Gastrocnemius medialis (tissue), 4 donors: ENCODE data around the gene SYTL2. TPM values are rescaled to one million over a fixed set of nuclear protein-coding genes. Genes with fewer than 3 reads are reported as not detected.

ENCODE experiments used
- ATAC-seq, 2 donors: fragments of 150-250 bp; one replicate each; pipeline ENCODE4 v1.9.1; 2016
- DNase-seq, 2 donors: peaks; one replicate each; pipeline ENCODE4 v3.0.0-alpha.2; 2019
- H3K27ac ChIP-seq, 4 donors: fragments of 200-600 bp; sonication (generic); 1 replicate in 1 of 4; 2 replicates in 3 of 4; pipeline ENCODE4 v1.5.1; 2016 to 2018; ENCODE audit warnings: mild to moderate bottlenecking in 2 of 4, moderate library complexity in 1 of 4
- H3K27me3 ChIP-seq, 3 donors: fragments of 200-600 bp; sonication (generic) in 2 of 3; 1 replicate in 1 of 3; 2 replicates in 2 of 3; pipeline versions ENCODE4 v1.5.1 to v1.6.0; 2016 to 2019; ENCODE audit warnings: mild to moderate bottlenecking in 1 of 3, moderate library complexity in 1 of 3
- H3K36me3 ChIP-seq, 2 donors: fragments of 200-600 bp; sonication (generic) in 1 of 2; one replicate each; pipeline ENCODE4 v1.5.1; 2017 to 2018
- H3K4me1 ChIP-seq, 2 donors: fragments of 200-600 bp; sonication (generic) in 1 of 2; one replicate each; pipeline ENCODE4 v1.5.1; 2016 to 2017; ENCODE audit warnings: mild to moderate bottlenecking in 2 of 2
- H3K4me3 ChIP-seq, 4 donors: fragments of 200-600 bp; sonication (generic) in 3 of 4; 1 replicate in 1 of 4; 2 replicates in 3 of 4; pipeline ENCODE4 v1.5.1; 2016 to 2019; ENCODE audit warnings: mild to moderate bottlenecking in 2 of 4
- H3K9me3 ChIP-seq, 3 donors: fragments of 200-600 bp; sonication (generic) in 2 of 3; 1 replicate in 1 of 3; 2 replicates in 2 of 3; pipeline ENCODE4 v1.5.1; 2016 to 2019
- CTCF ChIP-seq, 5 experiments: fragments of 450-650 bp in 3 of 5; fragments of 200-600 bp in 2 of 5; sonication (generic) in 2 of 5; IDR thresholded peaks in 4 of 5; conservative IDR thresholded peaks in 1 of 5; 1 replicate in 4 of 5; 2 replicates in 1 of 5; pipeline ENCODE4 v1.5.1; 2016 to 2019; ENCODE audit warnings: antibody characterized with exemption in 5 of 5, mild to moderate bottlenecking in 3 of 5, moderate library complexity in 3 of 5
- POLR2A ChIP-seq, 2 donors: fragments of 450-650 bp; IDR thresholded peaks; one replicate each; pipeline ENCODE4 v1.6.1; 2017; ENCODE audit warnings: antibody characterized with exemption in 2 of 2, mild to moderate bottlenecking in 2 of 2, moderate library complexity in 2 of 2
- in situ Hi-C, 4 donors: fragments of 200-750 bp; cut with MboI; loops; one replicate each; pipeline versions ENCODE4 v1.15.0 to v1.8.0; 2017; ENCODE audit warnings: low sequenced_read_pairs in 4 of 4
- intact Hi-C: fragments of 100-400 bp; cut with DNase I; formaldehyde crosslinking; loops from one replicate; pipeline ENCODE4 v1.15.1; 2023; ENCODE audit warnings: low total_unique reads
- total RNA-seq, 4 donors: library from RNA; depleted of rRNA; stranded (reverse); fragments of >200 nt; gene quantifications; one replicate each; pipeline versions ENCODE4 v1.1.0 to v1.2.3, GENCODE V29; 2016

The SYTL2 gene
- total RNA-seq, 4 donors from 2014 or later: 0.97 to 11.9 (median 2.7) TPM

GRCh38 chr11:85705800-85706199, 105.1 kb downstream of the SYTL2 start:
- intact Hi-C loops (no loop called here), in situ Hi-C loops (no loop called here)
- Histone ChIP-seq H3K9me3 (no peaks in the 10 kb centered on the region), H3K36me3 (no peaks in the 10 kb centered on the region), H3K4me1 (no peaks in the 10 kb centered on the region), H3K4me3 (no peak overlapping the region), H3K27ac (no peak overlapping the region), H3K27me3 (no peaks in the 10 kb centered on the region)
- ATAC-seq (no peak), DNase-seq (no peak)
- TF ChIP-seq POLR2A (IDR thresholded peaks at IDR 0.05): no peak
- TF ChIP-seq CTCF (IDR thresholded peaks at IDR 0.05 in 4 of 5, conservative IDR thresholded peaks at IDR 0.05 in 1 of 5): no peak

GRCh38 chr11:85704967-85705366, 106.0 kb downstream of the SYTL2 start:
- Histone ChIP-seq H3K9me3 (no peaks in the 10 kb centered on the region), H3K36me3 (no peaks in the 10 kb centered on the region), H3K4me3 (no peak overlapping the region), H3K27me3 (no peaks in the 10 kb centered on the region), H3K4me1 (no peaks in the 10 kb centered on the region), H3K27ac (no peak overlapping the region)
- TF ChIP-seq POLR2A (IDR thresholded peaks at IDR 0.05) (no peak), CTCF (IDR thresholded peaks at IDR 0.05 in 4 of 5, conservative IDR thresholded peaks at IDR 0.05 in 1 of 5) (no peak)
- in situ Hi-C loops (no loop called here), intact Hi-C loops (no loop called here)
- DNase-seq (no peak), ATAC-seq (no peak)

GRCh38 chr11:85699957-85700741, 110.8 kb downstream of the SYTL2 start:
- H3K27me3 ChIP-seq: no peaks in the 10 kb centered on the region
- H3K36me3 ChIP-seq: no peaks in the 10 kb centered on the region
- in situ Hi-C loops: no loop called here
- intact Hi-C loops: loop anchor here (10.0 kb wide), 1 partner anchor 115 kb away; the partner anchor contains the start of gene SYTL2
- no peak overlapping the region for H3K27ac ChIP-seq
- H3K9me3 ChIP-seq: no peaks in the 10 kb centered on the region
- TF ChIP-seq CTCF (IDR thresholded peaks at IDR 0.05 in 4 of 5, conservative IDR thresholded peaks at IDR 0.05 in 1 of 5): no peak
- no peak overlapping the region for H3K4me3 ChIP-seq
- ATAC-seq (no peak), DNase-seq (no peak)
- H3K4me1 ChIP-seq: no peaks in the 10 kb centered on the region

GRCh38 chr11:85698195-85698594, 112.7 kb downstream of the SYTL2 start:
- H3K27ac ChIP-seq: no peak overlapping the region
- H3K27me3 ChIP-seq: no peaks in the 10 kb centered on the region
- no peak for TF ChIP-seq CTCF (IDR thresholded peaks at IDR 0.05 in 4 of 5, conservative IDR thresholded peaks at IDR 0.05 in 1 of 5)
- TF ChIP-seq POLR2A (IDR thresholded peaks at IDR 0.05): no peak
- intact Hi-C loops: loop anchor here (10.0 kb wide), 1 partner anchor 117 kb away; the partner anchor contains the start of gene SYTL2
- ATAC-seq (no peak), DNase-seq (no peak)
- in situ Hi-C loops: no loop called here
- no peaks in the 10 kb centered on the region for H3K4me1 ChIP-seq
- no peaks in the 10 kb centered on the region for H3K36me3 ChIP-seq
- no peaks in the 10 kb centered on the region for H3K9me3 ChIP-seq
- no peak overlapping the region for H3K4me3 ChIP-seq
